ENCODE measurements around the gene HOXD12. TPM values are rescaled to one million over a fixed set of nuclear protein-coding genes. Genes with fewer than 3 reads are reported as not detected.

Gene HOXD12
- total RNA-seq, 2 experiments from 2014 or later, result 0.25 TPM; not detected in 1

- ChIA-PET POLR2A (no interaction called here), CTCF (ENCODE audit: unreplicated experiment) (no interaction called here)
- no TSS peak for BruUV-seq (replicated peaks)
- Histone ChIP-seq H2AFZ (ENCODE audit: low read length) (no peak overlapping the region), H3K4me1 (ENCODE audit: insufficient read depth, low read length, poor library complexity, severe bottlenecking) (peaks cover 14% of the 10 kb centered on the region), H4K20me1 (ENCODE audit: insufficient read depth, low read length) (no peaks in the 10 kb centered on the region), H3K4me2 (ENCODE audit: low read length) (no peak overlapping the region), H3K9me3 (ENCODE audit: low read length) (no peaks in the 10 kb centered on the region), H3K79me2 (ENCODE audit: insufficient read depth, low read depth, low read length) (no peaks in the 10 kb centered on the region), H3K4me3 (ENCODE audit: low read depth, low read length, poor library complexity, severe bottlenecking) (no peak overlapping the region), H3K27ac (ENCODE audit: low read depth, low read length, poor library complexity, severe bottlenecking) (no peak overlapping the region), H3K36me3 (ENCODE audit: insufficient read depth, low read length) (no peaks in the 10 kb centered on the region), H3K9me2 (ENCODE audit: insufficient read depth, low read length) (no peaks in the 10 kb centered on the region)
- no peak for TF ChIP-seq EZH2phosphoT487 (IDR thresholded peaks at IDR 0.05; ENCODE audit: borderline replicate concordance, low read depth, low read length)
- TF ChIP-seq, protein P1, sequence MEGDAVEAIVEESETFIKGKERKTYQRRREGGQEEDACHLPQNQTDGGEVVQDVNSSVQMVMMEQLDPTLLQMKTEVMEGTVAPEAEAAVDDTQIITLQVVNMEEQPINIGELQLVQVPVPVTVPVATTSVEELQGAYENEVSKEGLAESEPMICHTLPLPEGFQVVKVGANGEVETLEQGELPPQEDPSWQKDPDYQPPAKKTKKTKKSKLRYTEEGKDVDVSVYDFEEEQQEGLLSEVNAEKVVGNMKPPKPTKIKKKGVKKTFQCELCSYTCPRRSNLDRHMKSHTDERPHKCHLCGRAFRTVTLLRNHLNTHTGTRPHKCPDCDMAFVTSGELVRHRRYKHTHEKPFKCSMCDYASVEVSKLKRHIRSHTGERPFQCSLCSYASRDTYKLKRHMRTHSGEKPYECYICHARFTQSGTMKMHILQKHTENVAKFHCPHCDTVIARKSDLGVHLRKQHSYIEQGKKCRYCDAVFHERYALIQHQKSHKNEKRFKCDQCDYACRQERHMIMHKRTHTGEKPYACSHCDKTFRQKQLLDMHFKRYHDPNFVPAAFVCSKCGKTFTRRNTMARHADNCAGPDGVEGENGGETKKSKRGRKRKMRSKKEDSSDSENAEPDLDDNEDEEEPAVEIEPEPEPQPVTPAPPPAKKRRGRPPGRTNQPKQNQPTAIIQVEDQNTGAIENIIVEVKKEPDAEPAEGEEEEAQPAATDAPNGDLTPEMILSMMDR (conservative IDR thresholded peaks at IDR 0.05; ENCODE audit: low read length), result no peak
- intact Hi-C loops (cut with micrococcal nuclease; ENCODE audit: unreplicated experiment), result no loop called here
- DNase-seq (ENCODE audit: low spot score), result no peak
Observed at GRCh38 chr2:176099159-176099727, 352 bp upstream of the HOXD12 start.

DNA sequence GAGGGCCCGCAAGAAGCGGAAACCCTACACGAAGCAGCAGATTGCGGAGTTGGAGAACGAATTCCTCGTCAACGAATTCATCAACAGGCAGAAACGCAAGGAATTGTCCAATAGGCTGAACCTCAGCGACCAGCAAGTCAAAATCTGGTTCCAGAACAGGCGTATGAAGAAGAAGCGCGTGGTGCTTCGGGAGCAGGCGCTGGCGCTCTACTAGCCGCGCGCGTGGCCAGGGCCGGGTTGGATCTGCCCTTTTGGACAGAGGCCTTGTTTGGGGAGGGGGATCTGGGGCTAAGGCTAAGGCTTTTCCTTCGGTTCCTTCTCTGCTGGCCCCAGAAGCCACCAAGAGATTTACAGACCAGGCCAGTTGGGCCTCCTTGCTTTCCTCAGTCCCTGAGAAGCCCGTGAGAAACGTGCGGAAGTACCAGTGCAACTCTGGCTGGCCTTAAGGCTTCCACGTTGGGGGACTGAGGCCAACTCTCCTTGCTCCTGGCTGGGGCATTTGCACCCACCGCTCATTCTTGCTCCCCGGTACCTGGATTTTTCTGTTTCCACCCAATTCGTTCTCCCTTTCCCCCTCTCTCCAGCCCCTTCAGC, 1.0 kb downstream of the HOXD12 start:
- no peak overlapping the region for H2AFZ ChIP-seq (ENCODE audit: low read length)
- ChIA-PET CTCF (ENCODE audit: unreplicated experiment) (no interaction called here), POLR2A (no interaction called here)
- intact Hi-C loops (cut with micrococcal nuclease; ENCODE audit: unreplicated experiment), result no loop called here
- H3K9me3 ChIP-seq (ENCODE audit: low read length), result no peaks in the 10 kb centered on the region
- H4K20me1 ChIP-seq (ENCODE audit: insufficient read depth, low read length), result no peaks in the 10 kb centered on the region
- no peak overlapping the region for H3K27ac ChIP-seq (ENCODE audit: low read depth, low read length, poor library complexity, severe bottlenecking)
- H3K4me2 ChIP-seq (ENCODE audit: low read length), result no peak overlapping the region
- no TSS peak for BruUV-seq (replicated peaks)
- peaks cover 14% of the 10 kb centered on the region for H3K4me1 ChIP-seq (ENCODE audit: insufficient read depth, low read length, poor library complexity, severe bottlenecking)
- H3K4me3 ChIP-seq (ENCODE audit: low read depth, low read length, poor library complexity, severe bottlenecking), result no peak overlapping the region
- H3K36me3 ChIP-seq (ENCODE audit: insufficient read depth, low read length), result no peaks in the 10 kb centered on the region
- TF ChIP-seq, protein P1 (conservative IDR thresholded peaks at IDR 0.05; ENCODE audit: low read length), result no peak
- no peak for TF ChIP-seq EZH2phosphoT487 (IDR thresholded peaks at IDR 0.05; ENCODE audit: borderline replicate concordance, low read depth, low read length)
- no peaks in the 10 kb centered on the region for H3K9me2 ChIP-seq (ENCODE audit: insufficient read depth, low read length)
- H3K79me2 ChIP-seq (ENCODE audit: insufficient read depth, low read depth, low read length), result no peaks in the 10 kb centered on the region
- DNase-seq (ENCODE audit: low spot score), result no peak

GRCh38 chr2:176101216-176101830, 1.7 kb downstream of the HOXD12 start:
- Histone ChIP-seq H4K20me1 (ENCODE audit: insufficient read depth, low read length) (no peaks in the 10 kb centered on the region), H3K27ac (ENCODE audit: low read depth, low read length, poor library complexity, severe bottlenecking) (no peak overlapping the region), H3K36me3 (ENCODE audit: insufficient read depth, low read length) (no peaks in the 10 kb centered on the region), H3K4me3 (ENCODE audit: low read depth, low read length, poor library complexity, severe bottlenecking) (no peak overlapping the region), H3K9me3 (ENCODE audit: low read length) (no peaks in the 10 kb centered on the region), H3K9me2 (ENCODE audit: insufficient read depth, low read length) (no peaks in the 10 kb centered on the region), H3K4me1 (ENCODE audit: insufficient read depth, low read length, poor library complexity, severe bottlenecking) (peaks cover 12% of the 10 kb centered on the region), H3K4me2 (ENCODE audit: low read length) (no peak overlapping the region), H3K79me2 (ENCODE audit: insufficient read depth, low read depth, low read length) (no peaks in the 10 kb centered on the region), H2AFZ (ENCODE audit: low read length) (no peak overlapping the region)
- no peak for DNase-seq (ENCODE audit: low spot score)
- no peak for TF ChIP-seq EZH2phosphoT487 (IDR thresholded peaks at IDR 0.05; ENCODE audit: borderline replicate concordance, low read depth, low read length)
- TF ChIP-seq, protein P1 (conservative IDR thresholded peaks at IDR 0.05; ENCODE audit: low read length), result no peak
- CTCF ChIA-PET (ENCODE audit: unreplicated experiment), result no interaction called here
- BruUV-seq (replicated peaks), result no TSS peak
- POLR2A ChIA-PET, result interaction anchor here (0.6 kb wide), 1 partner anchor 496 kb away, joined by 3 read pairs; no protein-coding TSS in a partner anchor
- intact Hi-C loops (cut with micrococcal nuclease; ENCODE audit: unreplicated experiment), result no loop called here

Data from OCI-LY7 (cell line).